Stomach (tissue), 9 donors: ENCODE results near the gene UGT1A8. TPM values are rescaled to one million over a fixed set of nuclear protein-coding genes. Genes with fewer than 3 reads are reported as not detected.
A peak's percentile ranks its signal among the peaks of the same experiment; 100 is the strongest.

Experiments used
- DNase-seq, 2 donors: peaks; one replicate each; pipeline versions ENCODE4 v3.0.0 to v3.0.0-alpha.2; 2013 to 2019
- H3K27ac ChIP-seq, 5 donors: fragments of 200-600 bp in 4 of 5; sonication (generic) in 4 of 5; one replicate each; pipeline ENCODE4 v1.5.1; 2013 to 2019; ENCODE audit warnings: mild to moderate bottlenecking in 1 of 5, moderate library complexity in 1 of 5
- H3K27me3 ChIP-seq, 3 donors: fragments of 200-600 bp; sonication (generic); one replicate each; pipeline ENCODE4 v1.5.1; 2017 to 2019; ENCODE audit warnings: mixed run types in 1 of 3
- H3K36me3 ChIP-seq, 4 donors: fragments of 200-600 bp; sonication (generic); 1 replicate in 3 of 4; 2 replicates in 1 of 4; pipeline ENCODE4 v1.5.1; 2016 to 2019
- H3K4me1 ChIP-seq, 4 donors: fragments of 200-600 bp; sonication (generic); one replicate each; pipeline ENCODE4 v1.5.1; 2016 to 2019
- H3K4me3 ChIP-seq, 4 donors: fragments of 200-600 bp; sonication (generic) in 3 of 4; one replicate each; pipeline ENCODE4 v1.5.1; 2016 to 2019; ENCODE audit warnings: mild to moderate bottlenecking in 1 of 4
- H3K9me3 ChIP-seq, 4 donors: fragments of 200-600 bp; sonication (generic); one replicate each; pipeline ENCODE4 v1.5.1; 2016 to 2019
- CTCF ChIP-seq, 7 experiments: fragments of 450-650 bp in 4 of 7; fragments of 200-600 bp in 3 of 7; sonication (generic) in 3 of 7; IDR thresholded peaks; one replicate each; pipeline ENCODE4 v1.5.1; 2016 to 2019; ENCODE audit warnings: antibody characterized with exemption in 7 of 7, control low read depth in 2 of 7, mild to moderate bottlenecking in 1 of 7
- EP300 ChIP-seq: sonication (generic); formaldehyde crosslinking; IDR thresholded peaks from one replicate; pipeline ENCODE4 v1.6.1; 2017; ENCODE audit warnings: antibody characterized with exemption
- POLR2A ChIP-seq, 4 donors: fragments of 450-650 bp; IDR thresholded peaks; one replicate each; pipeline ENCODE4 v1.6.1; 2016; ENCODE audit warnings: antibody characterized with exemption in 4 of 4, control low read depth in 2 of 4, mild to moderate bottlenecking in 1 of 4, moderate library complexity in 1 of 4
- POLR2AphosphoS5 ChIP-seq, 3 donors: sonication (generic); formaldehyde crosslinking; IDR thresholded peaks; one replicate each; pipeline ENCODE4 v1.6.1; 2016; ENCODE audit warnings: antibody characterized with exemption in 3 of 3
- WGBS, 5 donors: extraction: QIAGEN DNeasy Blood & Tissue Kit in 3 of 5; methylation state at CpG; one replicate each; pipeline versions ENCODE4 v1.1.5 to v1.1.7; 2013 to 2018; 5-methylcytosine and 5-hydroxymethylcytosine counted together
- intact Hi-C: fragments of 100-400 bp; cut with DNase I; formaldehyde crosslinking; loops from one replicate; pipeline ENCODE4 v1.15.1; 2023; ENCODE audit warnings: low total_unique reads
- polyA plus RNA-seq, 3 donors: library from polyadenylated mRNA; stranded (reverse); fragments of 200-250 nt; gene quantifications; one replicate each; pipeline ENCODE4 v1.2.3, GENCODE V29; 2013
- total RNA-seq, 5 donors: library from RNA; depleted of rRNA; stranded (reverse); fragments of >200 nt; gene quantifications; one replicate each; pipeline versions ENCODE4 v1.1.0 to v1.2.3, GENCODE V29; 2014 to 2016
- donor health status: healthy with polysubstance abuse.
- donor health status: Bipolar disorder and iron deficiency.
- donor health status: healthy.

UGT1A8 gene
- total and polyA plus RNA-seq, 8 donors, result 2.3 to 7.2 TPM; not detected in 6

GRCh38 chr2:233817995-233818638 lies 200.7 kb downstream of the UGT1A8 start:
- Histone ChIP-seq H3K36me3 (no peaks in the 10 kb centered on the region), H3K27me3 (peaks cover 0 to 4% (median 0%) of the 10 kb centered on the region in 3 donors), H3K4me3 (no peak overlapping the region), H3K4me1 (no peaks in the 10 kb centered on the region), H3K9me3 (no peaks in the 10 kb centered on the region), H3K27ac (no peak overlapping the region)
- 83 to 92% (median 86%) methylated on average over 8 to 11 of the region's 11 CpGs for WGBS, 5 donors
- TF ChIP-seq CTCF (IDR thresholded peaks at IDR 0.05), result no peak
- no peak for TF ChIP-seq POLR2A (IDR thresholded peaks at IDR 0.05)
- no peak for TF ChIP-seq POLR2AphosphoS5 (IDR thresholded peaks at IDR 0.05)
- TF ChIP-seq EP300, result no peak
- intact Hi-C loops, result no loop called here
- DNase-seq, result peak in 1 of 2 donors; percentile 22

- Histone ChIP-seq H3K4me3 (no peak overlapping the region), H3K36me3 (no peaks in the 10 kb centered on the region), H3K27me3 (peaks cover 0 to 4% (median 0%) of the 10 kb centered on the region in 3 donors), H3K4me1 (no peaks in the 10 kb centered on the region), H3K27ac (no peak overlapping the region), H3K9me3 (no peaks in the 10 kb centered on the region)
- no peak for TF ChIP-seq POLR2AphosphoS5 (IDR thresholded peaks at IDR 0.05)
- TF ChIP-seq EP300, result no peak
- TF ChIP-seq CTCF (IDR thresholded peaks at IDR 0.05), result no peak
- TF ChIP-seq POLR2A (IDR thresholded peaks at IDR 0.05), result no peak
- intact Hi-C loops, result no loop called here
- WGBS, 5 donors, result 67 to 84% (median 78%) methylated on average over 11 to 17 of the region's 17 CpGs
- DNase-seq, result peak in 1 of 2 donors; percentile 15
Measured at GRCh38 chr2:233818639-233819621, 201.5 kb downstream of the UGT1A8 start.

GRCh38 chr2:233819884-233820773 lies 202.7 kb downstream of the UGT1A8 start:
- no peaks in the 10 kb centered on the region for H3K9me3 ChIP-seq
- intact Hi-C loops, result no loop called here
- TF ChIP-seq POLR2A (IDR thresholded peaks at IDR 0.05), result no peak
- no peak for TF ChIP-seq POLR2AphosphoS5 (IDR thresholded peaks at IDR 0.05)
- TF ChIP-seq CTCF (IDR thresholded peaks at IDR 0.05), result no peak
- TF ChIP-seq EP300, result no peak
- no peak overlapping the region for H3K27ac ChIP-seq
- no peaks in the 10 kb centered on the region for H3K36me3 ChIP-seq
- WGBS, 5 donors, result 82 to 88% (median 84%) methylated on average over 13 to 18 of the region's 18 CpGs
- no peaks in the 10 kb centered on the region for H3K4me1 ChIP-seq
- no peaks in the 10 kb centered on the region for H3K27me3 ChIP-seq
- H3K4me3 ChIP-seq, result no peak overlapping the region
- peak in 1 of 2 donors; percentile 19 for DNase-seq

- 75 to 93% (median 86%) methylated on average over 2 to 6 of the region's 6 CpGs for WGBS, 5 donors
- no peak overlapping the region for H3K27ac ChIP-seq
- intact Hi-C loops, result no loop called here
- peak in 1 of 2 donors; percentile 9 for DNase-seq
- no peaks in the 10 kb centered on the region for H3K27me3 ChIP-seq
- no peaks in the 10 kb centered on the region for H3K4me1 ChIP-seq
- no peak for TF ChIP-seq POLR2A (IDR thresholded peaks at IDR 0.05)
- no peak for TF ChIP-seq CTCF (IDR thresholded peaks at IDR 0.05)
- TF ChIP-seq POLR2AphosphoS5 (IDR thresholded peaks at IDR 0.05), result no peak
- no peak for TF ChIP-seq EP300
- no peak overlapping the region for H3K4me3 ChIP-seq
- no peaks in the 10 kb centered on the region for H3K36me3 ChIP-seq
- no peaks in the 10 kb centered on the region for H3K9me3 ChIP-seq
Measured at GRCh38 chr2:233820774-233821105, 203.3 kb downstream of the UGT1A8 start.
